ENCODE data around the gene NARS2. TPM values are rescaled to one million over a fixed set of nuclear protein-coding genes. Genes with fewer than 3 reads are reported as not detected.

Gene NARS2
- total and polyA plus RNA-seq, 9 of the 15 experiments (the other 6 are each of a cell fraction or from before 2014, with no cell fraction given): 26.8 to 48.0 (median 34.2) TPM

DNA sequence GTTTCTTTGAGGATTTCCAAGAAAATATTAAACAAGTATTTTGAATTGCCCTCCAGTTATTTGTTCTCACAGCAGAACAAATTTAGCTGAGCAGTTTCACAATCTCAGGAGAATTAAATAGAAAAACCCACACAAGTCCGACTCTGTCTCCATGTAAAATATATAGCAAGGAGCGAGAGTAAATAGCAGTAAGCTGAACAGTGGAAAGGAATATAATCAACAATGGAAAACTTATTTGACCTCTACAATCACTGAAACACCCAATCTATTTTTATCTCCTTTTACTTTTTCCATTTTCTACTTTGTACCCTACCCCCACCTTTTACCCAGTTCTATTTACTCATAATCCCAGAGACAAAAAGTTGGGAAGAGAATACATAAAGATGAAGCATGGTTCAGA, 34.4 kb downstream of the NARS2 start:
- Histone ChIP-seq H3K4me3 (no peak overlapping the region), H3K4me1 (replicated peaks in 1 of 2; ENCODE audit: control insufficient read depth in 2 of 2, insufficient read depth in 2 of 2, low read length in 2 of 2) (no peaks in the 10 kb centered on the region; a peak in 1 of 5 replicates), H3K9me1 (ENCODE audit: control insufficient read depth, insufficient read depth, low read length) (no peaks in the 10 kb centered on the region), H3K9me3 (replicated peaks; ENCODE audit: control insufficient read depth, insufficient read depth, low read depth, low read length) (no peaks in the 10 kb centered on the region), H3K4me2 (ENCODE audit: insufficient read depth, low read length) (no peak overlapping the region), H3K9ac (ENCODE audit: insufficient read depth in 1 of 2, low read depth in 2 of 2, low read length in 2 of 2) (no peak overlapping the region), H3K79me2 (ENCODE audit: control insufficient read depth, insufficient read depth, low read length) (no peaks in the 10 kb centered on the region), H3K36me3 (ENCODE audit: control insufficient read depth, insufficient read depth, low read length) (peaks cover 20% of the 10 kb centered on the region; the same call in 2 of the 3 replicates), H2AFZ (ENCODE audit: low read depth, low read length) (no peak overlapping the region), H3K27ac (ENCODE audit: extremely low read depth, low read depth, low read length) (no peak overlapping the region), H4K20me1 (replicated peaks; ENCODE audit: control insufficient read depth, insufficient read depth, low read length) (no peaks in the 10 kb centered on the region), H3K27me3 (ENCODE audit: control insufficient read depth in 2 of 2, insufficient read depth in 2 of 2, low read length in 2 of 2) (no peaks in the 10 kb centered on the region)
- FAIRE-seq: no peak
- ChIA-PET POLR2A (interaction anchor here (1.0 to 1.2 kb wide), 2 partner anchors 12 to 28 kb away, joined by 3 to 4 read pairs; no protein-coding TSS in a partner anchor), CTCF (ENCODE audit: low intra/inter-chr PET ratio) (no interaction called here)
- in situ Hi-C loops (cut with MboI) (no loop called here), intact Hi-C loops (cut with micrococcal nuclease) (no loop called here)
- BruUV-seq (replicated peaks): no TSS peak
- no peak for ATAC-seq
- TF ChIP-seq MAZ (CRISPR knock-in tag; conservative IDR thresholded peaks at IDR 0.05 in 1 of 2, IDR thresholded peaks at IDR 0.05 in 1 of 2) (no peak), LARP7 (IDR thresholded peaks at IDR 0.05) (no peak), NCOA6 (IDR thresholded peaks at IDR 0.05) (no peak), CBX3 (IDR thresholded peaks at IDR 0.05; ENCODE audit: borderline replicate concordance in 1 of 2, low read length in 2 of 2) (no peak), RFX7 (CRISPR knock-in tag; IDR thresholded peaks at IDR 0.05) (no peak), ZNF274 (IDR thresholded peaks at IDR 0.05; ENCODE audit: borderline replicate concordance, low read depth, low read length) (no peak), FOS (IDR thresholded peaks at IDR 0.05; ENCODE audit: extremely low read depth, insufficient read length) (no peak)
- TF ChIP-seq, protein P1, sequence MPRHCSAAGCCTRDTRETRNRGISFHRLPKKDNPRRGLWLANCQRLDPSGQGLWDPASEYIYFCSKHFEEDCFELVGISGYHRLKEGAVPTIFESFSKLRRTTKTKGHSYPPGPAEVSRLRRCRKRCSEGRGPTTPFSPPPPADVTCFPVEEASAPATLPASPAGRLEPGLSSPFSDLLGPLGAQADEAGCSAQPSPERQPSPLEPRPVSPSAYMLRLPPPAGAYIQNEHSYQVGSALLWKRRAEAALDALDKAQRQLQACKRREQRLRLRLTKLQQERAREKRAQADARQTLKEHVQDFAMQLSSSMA (CRISPR knock-in tag; IDR thresholded peaks at IDR 0.05): no peak
- TF ChIP-seq, protein P2, sequence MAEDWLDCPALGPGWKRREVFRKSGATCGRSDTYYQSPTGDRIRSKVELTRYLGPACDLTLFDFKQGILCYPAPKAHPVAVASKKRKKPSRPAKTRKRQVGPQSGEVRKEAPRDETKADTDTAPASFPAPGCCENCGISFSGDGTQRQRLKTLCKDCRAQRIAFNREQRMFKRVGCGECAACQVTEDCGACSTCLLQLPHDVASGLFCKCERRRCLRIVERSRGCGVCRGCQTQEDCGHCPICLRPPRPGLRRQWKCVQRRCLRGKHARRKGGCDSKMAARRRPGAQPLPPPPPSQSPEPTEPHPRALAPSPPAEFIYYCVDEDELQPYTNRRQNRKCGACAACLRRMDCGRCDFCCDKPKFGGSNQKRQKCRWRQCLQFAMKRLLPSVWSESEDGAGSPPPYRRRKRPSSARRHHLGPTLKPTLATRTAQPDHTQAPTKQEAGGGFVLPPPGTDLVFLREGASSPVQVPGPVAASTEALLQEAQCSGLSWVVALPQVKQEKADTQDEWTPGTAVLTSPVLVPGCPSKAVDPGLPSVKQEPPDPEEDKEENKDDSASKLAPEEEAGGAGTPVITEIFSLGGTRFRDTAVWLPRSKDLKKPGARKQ (CRISPR knock-in tag; IDR thresholded peaks at IDR 0.05): no peak
- no peak for DNase-seq (ENCODE audit: extremely low read depth in 1 of 4, low spot score in 3 of 4)
- 88% methylated on average over 2 of the region's 2 CpGs for WGBS (ENCODE audit: insufficient coverage, low coverage, missing lambda C conversion rate)

All from K562 (cell line).